HG02678 (cell line): ENCODE data around the gene PHF5A.

Experiments
- ATAC-seq: cut with Tn5 transposase; IDR thresholded peaks from one replicate; pipeline ENCODE4 v1.9.1; 2021; ENCODE audit warnings: mild to moderate bottlenecking, moderate library complexity; ENCODE audit not compliant: unreplicated experiment

PHF5A gene, protein sequence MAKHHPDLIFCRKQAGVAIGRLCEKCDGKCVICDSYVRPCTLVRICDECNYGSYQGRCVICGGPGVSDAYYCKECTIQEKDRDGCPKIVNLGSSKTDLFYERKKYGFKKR

DNA sequence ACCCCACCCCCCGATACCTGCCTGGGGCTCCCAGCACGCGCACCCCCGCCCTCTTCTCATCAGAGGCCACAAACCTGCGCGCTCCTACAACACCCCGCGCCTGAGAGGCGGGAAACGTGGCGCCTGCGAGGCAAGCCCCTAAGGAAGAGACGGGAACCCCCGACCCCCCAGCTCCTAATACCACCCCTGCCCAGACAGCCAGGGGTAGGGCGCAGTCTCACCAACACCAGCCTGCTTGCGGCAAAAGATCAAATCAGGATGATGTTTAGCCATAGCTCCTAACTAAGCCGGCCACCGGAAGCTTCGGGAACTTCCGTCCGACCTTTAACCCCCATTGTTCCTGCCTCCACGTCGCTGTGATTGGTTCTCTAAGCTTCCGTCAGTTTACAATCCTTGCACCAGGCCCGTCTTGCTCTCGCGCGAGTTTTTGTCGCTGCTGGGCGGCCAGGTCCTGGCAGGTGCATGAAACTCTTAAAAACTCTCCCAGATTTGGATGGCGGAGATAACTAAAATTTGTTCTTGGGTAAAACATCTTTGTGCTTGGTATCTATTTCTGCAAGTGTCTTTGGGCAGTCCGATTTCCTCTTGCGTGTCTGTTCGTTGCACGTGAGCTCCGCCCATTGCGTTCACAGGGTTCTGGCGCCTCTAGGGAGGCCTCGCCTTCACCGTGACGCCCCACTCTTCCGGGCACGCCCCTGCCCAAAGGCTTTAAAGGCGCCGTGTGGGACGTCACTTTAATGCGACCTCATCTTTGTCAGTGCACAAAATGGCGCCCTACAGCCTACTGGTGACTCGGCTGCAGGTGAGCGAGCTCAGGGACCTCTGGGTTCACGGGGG, at the start of gene PHF5A, which contains the start of gene ACO2:
PHF5A (minus strand) TSS at position 312 of the 837 bp plus-strand sequence; CDS start at position 273, 39 bp downstream.
ACO2 (plus strand) TSS at position 737 of the 837 bp plus-strand sequence; CDS start at position 767, 30 bp downstream.
- ATAC-seq: peak; percentile 85

DNA sequence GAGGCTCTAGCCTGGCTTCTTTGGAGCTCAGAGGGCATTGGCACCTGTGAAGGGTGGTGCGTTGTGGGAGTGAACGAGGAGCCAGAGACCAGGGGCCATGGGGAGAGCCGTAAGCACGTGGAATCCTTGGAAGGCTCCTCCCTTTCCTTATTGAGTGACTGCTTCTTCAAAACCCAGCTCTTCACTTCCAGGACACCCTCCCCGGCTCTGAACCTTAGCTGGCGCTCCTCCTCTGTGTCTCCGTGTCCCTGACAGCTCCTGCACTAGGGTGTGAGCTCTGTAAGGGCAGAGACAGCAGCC, 49.5 kb upstream of the PHF5A start:
- ATAC-seq: no peak

DNA sequence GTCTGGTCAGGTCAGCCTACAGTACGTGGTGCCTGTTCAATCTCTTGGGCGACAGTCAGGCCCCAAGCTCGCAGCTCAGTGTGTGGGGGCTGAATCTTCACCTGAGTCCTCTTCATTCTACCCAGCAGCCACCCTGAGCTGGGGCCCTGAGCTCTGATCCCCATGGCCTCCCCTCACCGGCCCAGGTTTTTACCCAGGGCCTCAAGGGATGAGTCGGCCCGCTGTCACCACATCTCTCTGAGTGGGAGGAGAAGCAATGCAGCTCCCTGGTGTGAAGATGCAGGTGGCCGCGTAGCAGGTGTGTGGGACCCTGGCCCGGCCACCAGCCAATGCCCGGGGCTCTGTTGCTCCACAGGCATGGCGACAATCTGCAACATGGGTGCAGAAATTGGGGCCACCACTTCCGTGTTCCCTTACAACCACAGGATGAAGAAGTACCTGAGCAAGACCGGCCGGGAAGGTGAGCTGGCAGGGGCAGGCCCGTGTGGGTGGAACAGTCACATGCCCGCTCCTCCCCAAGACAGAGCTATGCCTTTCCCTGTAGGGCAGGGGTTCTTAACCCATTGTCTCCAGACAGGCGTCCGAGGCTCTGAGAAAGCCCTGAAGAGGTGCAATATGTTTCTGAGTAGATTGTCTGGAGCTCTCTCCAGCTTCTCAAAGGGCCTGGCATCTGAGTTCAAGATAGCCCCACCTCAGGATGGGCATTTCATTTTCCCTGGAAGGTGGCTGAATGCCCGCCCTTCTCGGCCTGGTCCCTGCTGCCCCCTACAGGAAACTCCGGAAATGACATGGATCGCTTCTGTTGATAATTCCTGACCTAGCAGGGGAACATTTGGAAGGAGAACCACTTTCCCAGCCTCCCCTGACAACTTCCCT, 48.9 kb upstream of the PHF5A start:
- ATAC-seq: no peak

DNA sequence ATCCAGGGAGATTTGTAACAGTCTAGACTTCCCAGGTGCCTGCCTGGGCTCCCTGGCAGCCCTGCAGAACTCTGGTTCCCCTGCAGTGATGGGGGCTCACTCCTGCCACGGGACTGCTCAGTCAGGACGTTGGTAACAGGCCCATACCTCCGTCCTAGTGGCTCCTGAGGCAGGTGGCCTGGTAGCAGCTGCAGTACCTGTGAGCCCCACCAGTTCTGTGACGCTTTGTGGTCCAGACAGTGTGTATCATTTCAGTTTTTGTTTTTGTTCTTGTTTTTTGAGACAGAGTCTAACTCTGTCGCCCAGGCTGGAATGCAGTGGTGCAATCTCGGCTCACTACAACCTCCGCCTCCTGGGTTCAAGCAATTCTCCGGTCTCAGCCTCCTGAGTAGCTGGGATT, 48.0 kb upstream of the PHF5A start:
- no peak for ATAC-seq

DNA sequence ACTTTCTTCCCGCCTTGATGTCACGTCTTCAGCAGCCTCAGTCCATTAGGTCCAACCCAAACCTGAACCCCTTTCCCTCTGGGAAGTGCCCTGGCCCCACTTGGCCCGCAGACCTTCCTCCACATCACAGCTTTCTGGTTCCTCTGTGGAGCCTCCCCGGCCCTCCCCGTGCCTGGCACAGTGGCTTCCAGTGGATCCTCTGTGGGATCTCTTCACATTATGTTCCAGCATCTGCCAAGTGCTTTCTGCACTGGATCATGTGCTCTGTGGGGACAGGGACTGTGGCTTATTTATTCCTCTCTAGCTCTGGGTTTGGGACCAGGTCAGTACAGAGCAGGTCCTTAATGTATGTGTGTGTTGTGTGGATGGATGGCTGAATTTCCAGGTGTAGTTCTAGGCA, 44.9 kb upstream of the PHF5A start:
- ATAC-seq: no peak

DNA sequence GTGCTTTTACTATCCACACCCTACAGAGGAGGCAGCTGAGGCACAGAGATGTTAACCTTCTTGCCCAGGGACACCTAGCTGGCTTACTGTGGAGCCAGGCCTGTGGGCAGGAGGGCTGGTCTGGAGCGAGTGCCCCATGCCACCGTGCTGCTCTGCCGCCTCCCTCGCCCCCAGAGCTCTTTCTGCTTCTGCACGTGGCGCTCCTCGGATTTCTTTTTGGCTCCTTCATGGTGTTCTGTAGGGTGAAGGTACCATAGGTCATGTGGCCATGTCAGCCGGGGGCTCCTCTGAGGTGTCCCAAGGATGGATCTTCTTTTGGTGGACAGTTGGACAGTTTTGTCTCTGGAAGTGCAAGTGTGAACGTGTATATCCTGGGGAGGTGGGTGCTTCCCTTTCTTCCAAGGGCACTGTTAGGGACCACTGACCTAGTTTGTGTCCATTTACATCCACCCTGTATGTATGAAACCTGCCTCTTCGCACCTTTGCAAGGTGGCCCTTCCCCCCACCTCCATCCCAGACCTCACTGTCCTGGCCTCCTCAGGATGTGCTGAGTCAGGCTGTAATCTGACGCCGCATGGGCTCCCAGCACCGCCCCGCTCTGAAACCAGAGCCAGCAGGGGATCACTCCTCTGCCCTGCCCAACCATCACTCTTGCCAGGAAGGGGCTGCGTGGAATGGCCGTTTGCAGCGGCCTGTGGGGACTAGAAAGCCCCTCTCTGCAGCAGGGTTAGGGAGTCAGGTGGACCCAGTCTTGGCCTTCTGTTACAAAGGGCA, 44.1 kb upstream of the PHF5A start:
- ATAC-seq: no peak

DNA sequence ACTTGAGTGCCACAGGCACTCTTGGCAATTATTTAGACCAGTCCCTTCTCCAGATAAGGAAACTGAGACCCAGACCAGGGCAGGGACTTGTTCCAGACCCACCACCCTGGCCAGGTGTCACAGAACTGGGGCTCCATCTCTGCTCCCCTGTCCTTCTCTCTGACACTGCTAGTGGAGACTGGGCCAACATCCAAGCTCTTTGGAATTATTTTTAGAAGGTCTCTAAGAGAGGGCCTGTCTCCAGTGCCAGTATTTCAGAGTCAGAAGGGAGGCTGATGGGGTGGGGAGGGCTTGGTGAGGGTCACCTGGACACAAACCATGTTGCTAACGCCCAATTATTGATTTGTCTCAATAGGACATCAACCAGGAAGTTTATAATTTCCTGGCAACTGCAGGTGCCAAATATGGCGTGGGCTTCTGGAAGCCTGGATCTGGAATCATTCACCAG, 43.1 kb upstream of the PHF5A start:
- no peak for ATAC-seq

DNA sequence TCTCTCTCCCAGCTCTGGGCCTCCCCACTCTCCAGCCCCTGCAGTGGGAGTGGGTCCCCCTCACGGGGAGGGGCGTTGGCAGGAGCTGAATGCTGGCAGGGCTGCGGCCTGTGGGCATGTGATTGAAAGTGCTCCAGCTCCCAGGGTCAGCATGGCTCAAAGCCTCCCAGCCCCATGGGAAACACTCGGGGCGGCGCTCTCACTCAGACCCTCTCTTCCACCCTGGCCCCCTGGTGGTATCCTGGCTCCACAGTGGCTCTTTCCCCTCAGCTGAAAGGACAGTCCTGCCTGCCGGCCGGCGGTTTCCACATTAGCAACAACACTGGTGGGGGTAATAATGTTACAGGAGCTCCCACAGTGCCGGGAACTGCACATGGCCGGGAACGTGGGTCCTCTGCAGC, 40.3 kb upstream of the PHF5A start:
- ATAC-seq: no peak

DNA sequence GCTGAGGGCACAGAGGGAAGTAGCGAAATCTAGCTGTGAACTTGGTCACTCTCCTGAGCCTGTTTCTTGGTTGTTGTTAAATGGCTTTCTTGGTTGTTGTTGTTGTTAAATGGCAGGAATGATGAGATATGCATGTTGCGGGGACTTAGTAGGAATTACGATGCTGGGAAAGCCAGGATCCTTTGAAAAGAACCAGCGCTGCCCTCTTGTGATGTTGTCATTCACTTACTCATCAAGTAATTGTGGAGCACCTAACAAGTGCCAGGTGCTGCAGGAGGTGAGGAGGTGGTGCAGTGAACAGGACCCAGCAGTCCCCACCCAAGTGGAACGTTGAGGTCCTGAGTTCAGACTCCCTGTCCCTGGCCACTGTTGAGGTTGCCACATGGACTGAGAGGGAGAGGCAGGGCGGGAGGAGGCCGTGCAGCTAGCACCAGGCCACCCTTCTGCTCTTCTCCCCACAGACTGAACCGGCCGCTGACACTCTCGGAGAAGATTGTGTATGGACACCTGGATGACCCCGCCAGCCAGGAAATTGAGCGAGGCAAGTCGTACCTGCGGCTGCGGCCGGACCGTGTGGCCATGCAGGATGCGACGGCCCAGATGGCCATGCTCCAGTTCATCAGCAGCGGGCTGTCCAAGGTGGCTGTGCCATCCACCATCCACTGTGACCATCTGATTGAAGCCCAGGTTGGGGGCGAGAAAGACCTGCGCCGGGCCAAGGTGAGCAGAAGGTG, 39.0 kb upstream of the PHF5A start:
- ATAC-seq: no peak

DNA sequence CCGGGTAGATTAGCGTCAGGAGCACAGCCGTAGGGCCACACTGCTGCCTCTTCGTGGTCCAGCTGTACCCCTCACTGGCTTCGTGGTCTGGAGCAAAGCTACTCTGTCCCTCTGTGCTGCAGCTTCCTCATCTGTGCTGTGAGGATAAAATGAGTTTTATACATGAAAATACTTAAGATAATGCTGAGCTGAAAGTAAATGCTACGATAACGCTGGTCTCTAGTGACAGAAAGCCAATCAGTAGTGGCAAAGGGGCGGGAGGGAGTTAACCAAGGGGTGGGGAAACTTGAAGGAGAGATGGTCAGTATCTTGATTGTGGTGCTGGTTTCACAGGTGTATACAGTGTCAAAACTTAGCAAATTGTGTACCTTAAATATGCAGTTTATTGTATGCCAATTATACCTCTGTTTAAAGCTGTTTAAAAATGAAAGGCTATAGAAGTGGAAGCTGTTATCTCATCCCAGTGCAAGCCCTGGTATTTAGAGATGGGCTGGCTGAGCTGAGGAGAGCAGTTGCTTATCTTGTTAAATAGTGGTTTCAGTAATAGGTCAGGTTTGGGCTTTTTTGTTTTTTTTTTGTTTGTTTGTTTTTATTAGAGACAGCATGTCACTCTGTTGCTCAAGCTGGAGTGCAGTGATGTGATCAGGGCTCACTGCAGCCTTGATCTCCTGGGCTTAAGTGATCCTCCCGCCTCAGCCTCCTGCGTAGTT, 37.2 kb upstream of the PHF5A start:
- ATAC-seq: no peak

DNA sequence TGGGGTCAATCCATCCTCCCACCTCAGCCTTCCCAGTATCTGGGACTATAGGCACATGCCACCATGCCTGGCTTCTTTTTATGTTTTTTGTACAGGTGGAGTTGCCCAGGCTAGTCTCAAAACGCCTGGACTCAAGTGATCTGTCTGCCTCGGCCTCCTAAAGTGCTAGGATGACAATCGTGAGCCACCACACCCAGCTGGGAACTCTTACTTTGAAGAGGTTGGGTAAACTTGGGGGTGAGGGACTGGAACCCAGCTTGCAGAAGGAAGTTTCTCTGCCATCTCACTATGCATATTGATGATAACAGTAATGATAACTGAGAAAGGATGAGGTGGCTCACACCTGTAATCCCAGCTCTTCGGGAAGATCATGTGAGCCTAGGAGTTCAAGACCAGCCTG, 36.3 kb upstream of the PHF5A start:
- ATAC-seq: no peak

DNA sequence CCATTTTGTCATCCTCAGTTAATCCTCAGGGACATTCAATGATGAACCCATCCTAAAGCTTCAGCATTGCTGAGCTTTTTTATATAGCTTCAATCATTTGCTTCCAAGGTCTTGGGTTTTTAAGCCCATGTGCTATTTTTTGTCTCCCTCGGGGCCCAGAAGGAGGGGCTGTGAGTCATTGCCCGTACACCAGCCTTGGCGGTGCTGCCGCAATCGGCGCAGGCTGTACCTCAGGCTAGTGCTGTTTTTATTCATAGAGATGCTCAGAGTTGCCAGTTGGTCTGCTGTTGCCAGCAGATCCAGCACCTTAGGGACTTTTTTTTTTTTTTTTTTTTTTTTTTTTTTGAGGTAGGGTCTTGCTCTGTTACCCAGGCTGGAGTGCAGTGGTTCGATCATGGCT, 35.9 kb upstream of the PHF5A start:
- ATAC-seq: no peak

DNA sequence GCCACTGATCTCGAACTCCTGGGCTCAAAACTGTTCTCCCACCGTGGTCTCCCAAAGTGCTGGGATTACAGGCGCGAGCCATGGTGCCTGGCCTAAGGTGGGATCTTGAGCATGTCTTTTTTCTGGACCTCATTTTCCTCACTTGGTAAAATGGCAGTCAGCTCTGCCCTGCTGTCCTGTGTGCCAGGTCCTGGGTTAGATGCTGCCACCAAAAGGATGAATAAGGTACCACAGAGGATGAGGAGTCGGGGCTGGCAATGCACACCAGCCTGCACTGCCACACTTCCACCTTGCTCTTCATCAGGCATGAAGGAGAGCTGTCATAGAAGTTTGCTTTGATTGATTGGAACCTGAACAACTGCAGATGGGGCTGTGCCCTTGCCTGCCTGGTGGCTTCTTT, 32.7 kb upstream of the PHF5A start:
- ATAC-seq: no peak

DNA sequence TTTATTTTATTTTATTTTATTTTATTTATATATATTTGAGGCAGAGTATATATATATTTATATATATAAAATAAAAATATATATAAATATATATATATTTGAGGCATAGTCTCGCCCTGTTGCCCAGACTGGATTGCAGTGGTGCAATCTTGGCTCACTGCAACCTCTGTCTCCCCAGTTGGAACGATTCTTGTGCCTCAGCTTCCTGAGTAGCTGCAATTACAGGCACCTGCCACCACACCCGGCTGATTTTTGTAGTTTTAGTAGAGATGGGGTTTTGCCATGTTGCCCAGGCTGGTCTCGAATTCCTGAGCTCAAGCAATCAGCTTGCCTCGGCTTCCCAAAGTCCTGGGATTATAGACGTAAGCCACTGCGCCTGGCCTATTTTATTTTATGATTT, 31.8 kb upstream of the PHF5A start:
- ATAC-seq: no peak

DNA sequence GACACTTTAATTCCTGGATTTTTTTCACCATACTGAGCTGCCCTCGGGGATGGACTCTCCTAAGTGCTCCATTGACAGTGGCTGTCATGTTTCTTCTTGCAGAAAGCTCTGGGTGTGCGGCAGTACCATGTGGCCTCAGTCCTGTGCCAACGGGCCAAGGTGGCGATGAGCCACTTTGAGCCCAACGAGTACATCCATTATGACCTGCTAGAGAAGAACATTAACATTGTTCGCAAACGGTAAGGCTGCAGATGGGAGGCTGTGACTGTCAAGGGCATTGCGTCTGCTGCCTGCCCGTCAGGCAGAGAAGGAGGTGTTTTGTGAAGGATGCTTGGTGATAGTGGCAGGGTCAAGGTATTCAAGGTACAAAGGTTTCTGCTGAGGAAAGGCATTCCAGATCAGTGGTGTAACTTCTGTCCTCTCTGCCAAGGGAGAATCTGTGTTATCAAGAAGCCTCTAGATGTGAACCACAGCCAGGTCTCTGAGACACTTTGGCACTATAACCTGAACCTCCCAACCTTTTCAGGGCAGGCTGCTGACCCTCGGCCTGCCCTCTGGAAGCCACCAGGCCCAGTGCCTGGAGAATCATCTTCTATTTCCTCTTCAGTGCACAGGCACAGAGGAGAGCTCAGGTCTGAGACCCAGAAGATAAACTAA, 31.3 kb upstream of the PHF5A start:
- no peak for ATAC-seq

DNA sequence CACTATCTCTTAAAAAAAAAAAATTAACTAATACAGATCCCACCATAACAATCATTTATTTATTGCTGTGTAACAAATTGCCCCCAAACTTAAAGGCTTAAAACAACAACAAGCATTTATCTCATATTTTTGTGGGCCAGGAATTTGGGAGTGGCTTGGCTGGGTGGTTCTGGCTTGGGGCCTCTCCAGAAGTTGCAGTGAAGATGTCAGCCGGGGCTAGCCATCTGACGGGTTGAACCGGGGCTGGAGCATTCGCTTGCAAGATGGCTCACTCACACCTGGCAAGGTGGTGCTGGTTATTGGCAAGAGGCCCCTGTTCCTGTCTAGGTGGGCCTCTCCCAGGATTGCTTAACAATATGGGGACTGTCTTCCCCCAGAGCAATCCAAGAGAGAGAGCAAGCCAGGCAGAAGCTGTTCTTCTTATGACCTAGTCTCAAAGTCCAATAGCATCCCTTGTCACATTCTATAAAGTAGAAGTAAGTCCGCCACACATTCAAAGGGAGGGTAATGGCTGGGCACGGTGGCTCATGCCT, 29.9 kb upstream of the PHF5A start:
- ATAC-seq: no peak

DNA sequence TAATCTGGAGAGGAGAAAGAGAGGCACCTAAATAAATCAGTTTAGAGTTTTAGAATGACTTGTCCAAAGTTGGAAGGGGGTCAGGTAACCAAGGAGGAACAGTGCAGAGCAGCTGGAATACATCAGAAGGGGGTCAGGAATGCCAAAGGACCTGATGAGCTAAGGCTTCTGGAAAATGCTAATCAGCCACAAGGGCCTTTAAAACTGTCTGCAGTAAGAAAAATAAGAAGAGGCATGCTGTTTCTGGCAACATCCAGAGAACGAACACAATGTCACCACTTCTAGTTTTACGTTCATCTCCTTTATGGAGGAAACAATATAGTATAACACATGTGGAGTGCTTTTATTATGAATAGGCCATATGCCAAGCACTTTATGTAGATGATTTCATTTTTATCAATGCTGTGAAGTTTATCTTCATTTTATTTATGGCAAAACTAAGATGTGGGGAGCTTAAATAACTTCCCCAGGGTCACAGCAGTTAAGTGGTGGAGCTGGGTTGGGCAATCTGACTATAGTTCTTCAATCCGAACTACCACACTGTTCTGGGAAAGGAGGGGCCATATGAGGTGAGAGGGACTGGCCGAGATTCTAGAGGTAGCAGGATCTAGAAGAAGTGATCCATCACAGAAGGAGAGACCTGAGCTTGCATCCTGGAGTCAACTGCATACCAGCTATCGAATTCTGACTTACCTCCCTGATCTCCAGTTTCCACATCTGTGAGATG, 23.0 kb upstream of the PHF5A start:
- no peak for ATAC-seq
